ENCODE measurements around the gene TPPP3. TPM values are rescaled to one million over a fixed set of nuclear protein-coding genes. Genes with fewer than 3 reads are reported as not detected.
A peak's percentile ranks its signal among the peaks of the same experiment; 100 is the strongest.

Gene TPPP3
- total RNA-seq, 8 experiments from 2014 or later, result 0.85 to 247 (median 33.2) TPM

DNA sequence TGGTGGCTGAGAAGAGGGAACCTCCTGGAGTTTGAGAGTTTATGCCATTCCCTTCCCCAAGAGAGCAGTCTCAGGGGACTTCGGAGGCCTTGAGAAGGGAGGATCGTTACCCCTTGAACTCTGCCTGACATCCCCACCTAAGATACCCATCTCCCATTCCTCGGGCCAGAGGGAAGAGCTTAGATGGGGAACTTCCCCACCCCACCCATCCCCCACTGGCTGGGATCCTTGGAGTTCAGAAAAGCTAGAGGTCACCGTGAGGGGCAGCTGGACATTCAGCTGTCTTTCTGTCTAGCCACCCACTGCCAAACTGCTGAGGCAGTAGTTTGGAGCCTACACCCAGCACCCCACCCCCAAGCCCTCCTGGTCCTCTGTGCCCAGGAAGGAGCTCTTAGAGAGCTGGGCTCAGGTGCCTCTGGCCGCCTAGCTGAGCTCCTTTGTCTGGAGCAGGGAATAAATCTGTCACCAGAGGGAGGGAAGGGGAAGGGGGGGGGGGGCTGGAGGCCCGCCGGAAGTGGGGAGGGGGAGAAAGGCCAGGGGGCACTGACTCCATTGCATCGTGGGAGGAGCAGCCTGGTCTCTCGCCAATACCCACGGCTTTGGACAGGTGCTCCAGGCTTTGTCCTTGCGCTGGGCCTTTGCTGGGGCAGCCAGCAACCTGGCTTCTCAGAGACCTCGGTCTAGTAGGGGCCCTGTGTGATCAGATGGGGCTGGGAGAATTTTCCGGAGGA is 38.6 kb upstream of the TPPP3 start:
- Histone ChIP-seq H3K4me1 (replicated peaks in 1 of 2) (peaks cover 23 to 38% of the 10 kb centered on the region in 2 donors), H3K4me3 (peak overlapping the region; percentile 27 to 44 (median 38)), H3K27ac (peak overlapping the region; percentile 89 to 92)
- 0 to 75% (median 0%) methylated on average over 1 to 3 of the region's 13 CpGs; no CpG with 5 or more reads in 7 of the 10 experiments for WGBS, 10 experiments
- ATAC-seq (replicated peaks in 6 of 8), result peak in 5 of 8 experiments; percentile 18 to 57 (median 29)
- in situ Hi-C loops (cut with MboI; ENCODE audit: low pct_unique_long_range_greater_than_20kb in 2 of 9, low sequenced_read_pairs in 9 of 9, unreplicated experiment in 9 of 9), result no loop called here

DNA sequence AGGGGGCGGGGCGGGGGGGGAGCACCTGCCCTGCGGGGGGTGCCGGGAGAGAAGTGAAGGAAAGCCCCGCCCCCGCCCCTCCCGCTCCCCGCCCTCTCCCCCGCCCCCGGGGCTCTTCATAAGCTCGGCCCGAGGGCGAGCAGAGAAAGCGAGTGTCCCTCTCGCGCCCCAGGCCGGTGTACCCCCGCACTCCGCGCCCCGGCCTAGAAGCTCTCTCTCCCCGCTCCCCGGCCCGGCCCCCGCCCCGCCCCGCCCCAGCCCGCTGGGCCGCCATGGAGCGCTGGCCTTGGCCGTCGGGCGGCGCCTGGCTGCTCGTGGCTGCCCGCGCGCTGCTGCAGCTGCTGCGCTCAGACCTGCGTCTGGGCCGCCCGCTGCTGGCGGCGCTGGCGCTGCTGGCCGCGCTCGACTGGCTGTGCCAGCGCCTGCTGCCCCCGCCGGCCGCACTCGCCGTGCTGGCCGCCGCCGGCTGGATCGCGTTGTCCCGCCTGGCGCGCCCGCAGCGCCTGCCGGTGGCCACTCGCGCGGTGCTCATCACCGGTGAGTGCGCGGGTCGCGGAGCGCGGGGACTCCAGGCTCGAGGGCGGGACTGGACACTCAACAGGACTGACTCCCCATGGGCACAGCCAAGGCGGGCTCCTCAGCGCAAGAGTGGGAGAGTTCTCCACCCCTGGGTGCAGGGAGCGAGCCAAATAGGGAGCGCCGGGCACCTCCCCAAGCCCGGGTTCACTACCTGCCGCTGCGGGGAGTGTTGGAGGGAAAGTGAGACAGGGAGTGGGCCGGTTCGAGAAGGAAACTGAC is 37.9 kb upstream of the TPPP3 start, which contains the start of gene HSD11B2:
Gene HSD11B2, plus strand, starts transcription at position 145 of the 798 bp plus-strand sequence. Its CDS starts 128 bp downstream, at position 273.
- Histone ChIP-seq H3K27ac (peak within 1 kb of the TSS; percentile 89 to 92), H3K4me1 (replicated peaks in 1 of 2) (peaks cover 23 to 38% of the 10 kb centered on the region in 2 donors), H3K4me3 (peak within 1 kb of the TSS; percentile 27 to 44 (median 38))
- WGBS, 10 experiments, result 0 to 13% (median 0%) methylated on average over 1 to 10 of the region's 87 CpGs; no CpG with 5 or more reads in 6 of the 10 experiments
- in situ Hi-C loops (cut with MboI; ENCODE audit: low pct_unique_long_range_greater_than_20kb in 2 of 9, low sequenced_read_pairs in 9 of 9, unreplicated experiment in 9 of 9), result no loop called here
- peak; percentile 71 to 86 (median 77) for ATAC-seq (replicated peaks in 6 of 8)

DNA sequence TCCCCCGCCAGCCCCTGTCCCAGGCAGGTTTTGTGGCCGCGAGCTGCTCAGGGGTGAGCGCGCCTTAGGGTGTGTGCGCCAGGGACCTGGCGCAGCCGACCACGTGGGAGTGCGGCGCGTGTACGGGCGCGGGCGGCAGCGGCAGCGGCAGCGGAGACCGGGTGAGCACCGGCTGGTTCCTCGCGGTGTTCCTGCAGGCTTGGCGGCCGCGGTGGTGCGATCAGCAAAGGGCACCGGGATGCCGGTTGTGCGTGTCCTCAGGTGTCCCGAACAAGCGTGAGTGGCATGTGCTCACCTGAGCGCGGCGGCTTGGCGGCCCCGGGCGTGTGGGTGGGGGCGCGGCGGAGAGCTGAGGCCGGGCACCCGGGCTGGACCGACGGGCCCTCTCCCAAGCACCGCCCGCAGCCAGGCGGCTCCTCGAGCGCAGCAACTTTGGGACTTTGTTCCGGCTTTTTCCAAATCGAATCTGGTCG is 37.2 kb upstream of the TPPP3 start:
- Histone ChIP-seq H3K27ac (peak overlapping the region in 1 of 2 donors; percentile 9), H3K4me1 (replicated peaks in 1 of 2) (peaks cover 23 to 38% of the 10 kb centered on the region in 2 donors), H3K4me3 (peak overlapping the region; percentile 27 to 44 (median 38))
- in situ Hi-C loops (cut with MboI; ENCODE audit: low pct_unique_long_range_greater_than_20kb in 2 of 9, low sequenced_read_pairs in 9 of 9, unreplicated experiment in 9 of 9), result no loop called here
- 1 to 19% (median 6%) methylated on average over 12 to 17 of the region's 53 CpGs; no CpG with 5 or more reads in 6 of the 10 experiments for WGBS, 10 experiments
- ATAC-seq (replicated peaks in 6 of 8), result peak; percentile 6 to 43 (median 18)

DNA sequence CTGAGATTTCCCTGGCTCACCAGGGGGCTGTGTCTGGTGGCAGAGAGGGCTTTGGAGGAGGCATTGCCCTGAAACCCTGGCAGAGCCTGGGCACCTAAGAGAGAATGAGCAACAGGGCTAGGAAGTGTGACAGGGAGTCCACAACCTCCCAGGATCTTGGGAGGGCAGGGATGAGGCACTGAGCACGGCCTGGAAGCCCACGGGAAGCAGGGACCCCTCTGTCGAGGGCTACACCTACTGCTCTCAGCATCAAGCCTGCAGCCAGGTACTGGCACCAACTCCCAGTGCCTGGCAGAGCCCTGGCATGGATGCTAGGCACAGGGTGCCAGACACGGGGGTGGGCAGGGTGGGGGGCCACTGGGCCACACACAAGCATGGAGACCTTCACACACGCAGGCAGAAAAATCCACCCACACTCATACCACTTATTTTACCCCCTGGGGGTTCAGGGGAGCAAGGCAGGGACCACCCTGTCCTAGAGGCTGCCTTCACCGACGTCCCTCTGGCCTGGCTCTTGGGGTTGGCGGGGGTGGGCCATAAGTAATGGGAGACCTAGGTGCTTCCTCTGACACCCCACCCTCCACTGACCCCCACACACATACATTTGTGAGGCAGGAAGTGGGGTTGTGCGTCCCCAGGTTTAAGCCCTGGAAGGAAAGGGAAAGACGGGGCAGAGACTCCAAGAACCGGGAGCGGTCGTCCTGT is 36.7 kb upstream of the TPPP3 start:
- 27 to 92% (median 57%) methylated on average over 2 to 6 of the region's 13 CpGs; no CpG with 5 or more reads in 6 of the 10 experiments for WGBS, 10 experiments
- Histone ChIP-seq H3K27ac (no peak overlapping the region), H3K4me1 (replicated peaks in 1 of 2) (peaks cover 24 to 40% of the 10 kb centered on the region in 2 donors), H3K4me3 (peak overlapping the region in 4 of 5 donors; percentile 27 to 44 (median 40))
- in situ Hi-C loops (cut with MboI; ENCODE audit: low pct_unique_long_range_greater_than_20kb in 2 of 9, low sequenced_read_pairs in 9 of 9, unreplicated experiment in 9 of 9), result no loop called here
- ATAC-seq (replicated peaks in 6 of 8), result no peak

DNA sequence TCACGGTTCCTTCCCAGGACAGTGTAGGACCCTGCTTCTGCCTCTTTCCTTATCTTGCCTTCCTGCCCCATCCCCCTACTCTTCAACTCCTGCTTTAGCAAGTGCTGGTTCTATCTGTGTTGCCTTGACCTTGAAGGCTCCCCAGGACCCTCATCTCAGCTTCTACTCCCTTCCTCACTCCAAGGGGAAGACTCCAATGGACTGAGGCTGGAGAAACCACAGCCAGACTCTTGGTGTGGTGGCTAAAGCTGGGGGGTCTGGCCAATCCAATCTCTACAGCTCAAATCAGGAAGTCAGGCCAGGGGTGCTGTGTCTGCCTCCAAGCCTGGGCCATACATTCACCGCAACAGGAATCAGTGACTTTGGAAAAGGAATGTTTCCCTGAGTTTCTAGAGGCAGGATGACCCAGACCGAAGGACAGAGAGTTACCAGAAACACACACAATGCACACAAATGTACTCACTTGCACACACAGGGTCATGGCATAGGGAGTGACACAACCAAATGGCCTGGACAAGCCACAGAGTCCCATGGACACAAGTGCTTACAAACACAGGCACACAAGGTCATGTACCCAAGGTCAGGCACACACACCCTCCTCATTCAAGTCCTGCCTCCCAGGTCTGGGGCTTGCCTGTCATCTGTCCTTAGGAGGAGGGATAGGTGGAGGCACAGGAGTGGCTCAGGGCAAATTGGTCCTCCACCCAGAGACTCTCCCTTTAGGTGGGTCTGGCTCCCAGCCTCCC is 35.9 kb upstream of the TPPP3 start:
- whole genome bisulfite sequencing, 10 experiments, result 43 to 100% (median 96%) methylated on average over 1 to 2 of the region's 3 CpGs; no CpG with 5 or more reads in 4 of the 10 experiments
- no peak overlapping the region for H3K4me3 ChIP-seq
- H3K27ac ChIP-seq, result no peak overlapping the region

DNA sequence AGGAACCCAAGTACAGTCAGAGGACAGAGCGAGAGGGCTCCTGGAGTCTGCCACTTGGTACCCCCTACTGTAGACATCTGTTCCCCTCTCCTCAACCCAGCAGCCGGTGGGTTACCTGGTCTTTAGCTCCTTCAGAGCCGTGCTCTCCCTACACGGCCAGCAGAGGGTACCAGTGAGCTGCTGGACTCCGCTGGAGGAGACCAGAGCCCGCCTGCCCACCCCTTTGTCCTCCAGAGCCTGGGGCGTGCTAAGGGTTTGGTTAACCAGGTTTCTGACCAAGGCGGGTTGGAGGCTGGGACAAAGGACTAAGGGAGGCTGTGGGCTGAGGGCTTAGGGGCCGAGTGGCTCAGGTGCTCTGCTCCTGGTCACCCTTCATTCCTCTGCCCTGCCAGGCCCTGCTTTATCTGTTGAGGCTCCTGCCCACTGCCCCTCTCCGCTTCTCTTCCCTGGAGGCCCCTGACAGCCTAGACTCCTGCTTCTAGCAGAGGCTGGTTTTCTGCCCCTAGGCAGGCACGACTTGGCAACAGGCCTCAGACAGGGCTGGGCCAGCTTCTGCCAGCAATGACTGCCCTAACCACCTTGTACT is 34.9 kb upstream of the TPPP3 start:
- Histone ChIP-seq H3K4me3 (no peak overlapping the region), H3K27ac (no peak overlapping the region), H3K4me1 (replicated peaks in 1 of 2) (peaks cover 34 to 49% of the 10 kb centered on the region in 2 donors)
- whole genome bisulfite sequencing, 10 experiments, result 0 to 80% (median 43%) methylated on average over 1 to 6 of the region's 11 CpGs; no CpG with 5 or more reads in 6 of the 10 experiments
- in situ Hi-C loops (cut with MboI; ENCODE audit: low pct_unique_long_range_greater_than_20kb in 2 of 9, low sequenced_read_pairs in 9 of 9, unreplicated experiment in 9 of 9), result no loop called here
- peak in 5 of 8 experiments; percentile 18 to 61 (median 33) for ATAC-seq (replicated peaks in 6 of 8)

More for the DNA sequence above, 35.9 kb upstream of the TPPP3 start:
- ATAC-seq (replicated peaks in 6 of 8), result no peak
- H3K4me1 ChIP-seq (replicated peaks in 1 of 2), result peaks cover 32 to 47% of the 10 kb centered on the region in 2 donors
- in situ Hi-C loops (cut with MboI; ENCODE audit: low pct_unique_long_range_greater_than_20kb in 2 of 9, low sequenced_read_pairs in 9 of 9, unreplicated experiment in 9 of 9), result no loop called here

DNA sequence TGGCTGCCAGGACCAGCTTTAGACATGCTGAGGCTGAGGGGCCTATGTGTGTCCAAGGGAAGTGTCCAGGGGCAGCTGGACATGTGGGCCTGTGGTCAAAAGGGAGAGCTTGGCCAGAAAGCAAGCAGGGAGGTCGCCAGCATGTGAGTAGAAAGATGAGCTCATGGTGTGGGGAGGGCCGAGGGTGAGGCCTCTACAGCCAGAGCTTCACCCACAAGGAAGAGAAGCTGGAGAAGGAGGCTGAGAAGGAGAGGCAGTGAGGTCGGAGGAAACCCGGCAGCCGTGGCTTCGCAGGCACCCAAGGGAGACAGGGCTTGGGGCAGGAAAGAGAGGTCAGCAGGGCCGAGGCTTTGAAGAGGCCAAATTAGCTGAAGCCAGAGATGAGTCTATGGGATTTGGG is 33.7 kb upstream of the TPPP3 start:
- in situ Hi-C loops (cut with MboI; ENCODE audit: low pct_unique_long_range_greater_than_20kb in 2 of 9, low sequenced_read_pairs in 9 of 9, unreplicated experiment in 9 of 9), result no loop called here
- Histone ChIP-seq H3K4me3 (no peak overlapping the region), H3K4me1 (replicated peaks in 1 of 2) (peaks cover 22 to 37% of the 10 kb centered on the region in 2 donors), H3K27ac (no peak overlapping the region)
- ATAC-seq (replicated peaks in 6 of 8), result peak in 1 of 8 experiments; percentile 3
- WGBS, 10 experiments, result 30 to 94% (median 88%) methylated on average over 1 to 6 of the region's 7 CpGs; no CpG with 5 or more reads in 3 of the 10 experiments

DNA sequence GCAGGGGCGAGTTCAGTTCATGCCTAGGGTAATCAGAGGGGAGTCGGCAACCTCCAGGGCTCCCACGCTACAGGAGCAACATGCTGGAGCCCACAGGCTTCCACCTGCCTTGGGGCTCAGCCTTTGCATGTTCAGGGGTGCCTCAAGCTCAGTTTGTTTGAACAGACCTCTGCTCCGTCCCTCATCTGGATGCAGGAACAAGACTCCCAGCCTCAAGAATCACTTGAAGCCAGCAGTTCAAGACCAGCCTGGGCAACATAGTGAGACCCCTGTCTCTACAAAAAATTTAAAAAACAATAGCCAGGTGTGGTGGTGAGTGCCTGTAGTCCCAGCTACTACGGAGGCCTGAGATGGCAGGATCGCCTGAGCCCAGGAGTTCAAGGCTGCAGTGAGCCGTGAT is 32.7 kb upstream of the TPPP3 start:
- H3K4me1 ChIP-seq (replicated peaks in 1 of 2), result peaks cover 20 to 27% of the 10 kb centered on the region in 2 donors
- no peak for ATAC-seq (replicated peaks in 6 of 8)
- no peak overlapping the region for H3K27ac ChIP-seq
- 66 to 100% (median 85%) methylated on average over 1 to 6 of the region's 7 CpGs; no CpG with 5 or more reads in 3 of the 10 experiments for WGBS, 10 experiments
- H3K4me3 ChIP-seq, result no peak overlapping the region
- in situ Hi-C loops (cut with MboI; ENCODE audit: low pct_unique_long_range_greater_than_20kb in 2 of 9, low sequenced_read_pairs in 9 of 9, unreplicated experiment in 9 of 9), result no loop called here

DNA sequence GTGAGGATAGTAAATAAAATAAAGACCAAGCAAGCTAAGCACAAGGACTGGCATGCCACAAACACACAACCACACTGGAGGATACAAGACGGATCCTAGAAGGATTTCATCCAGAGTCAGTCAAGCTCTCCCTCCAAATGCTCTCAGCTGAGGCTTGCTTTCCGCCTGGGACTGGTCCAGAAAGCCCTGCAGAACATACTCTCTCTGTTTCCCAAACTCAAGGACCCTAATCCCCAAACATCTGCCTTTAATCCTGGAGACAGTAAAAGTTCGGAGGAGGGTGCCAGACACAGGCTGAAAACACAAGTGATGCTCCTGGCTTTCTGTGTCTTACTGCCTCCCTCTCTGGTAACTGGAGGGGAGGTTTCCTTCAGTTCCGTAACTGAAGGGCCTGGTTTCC is 32.3 kb upstream of the TPPP3 start:
- Histone ChIP-seq H3K4me3 (no peak overlapping the region), H3K27ac (no peak overlapping the region), H3K4me1 (replicated peaks in 1 of 2) (peaks cover 20 to 27% of the 10 kb centered on the region in 2 donors)
- in situ Hi-C loops (cut with MboI; ENCODE audit: low pct_unique_long_range_greater_than_20kb in 2 of 9, low sequenced_read_pairs in 9 of 9, unreplicated experiment in 9 of 9), result no loop called here
- ATAC-seq (replicated peaks in 6 of 8), result peak in 1 of 8 experiments; percentile 2
- 0 to 100% (median 87%) methylated on average over 1 to 2 of the region's 4 CpGs; no CpG with 5 or more reads in 4 of the 10 experiments for WGBS, 10 experiments

DNA sequence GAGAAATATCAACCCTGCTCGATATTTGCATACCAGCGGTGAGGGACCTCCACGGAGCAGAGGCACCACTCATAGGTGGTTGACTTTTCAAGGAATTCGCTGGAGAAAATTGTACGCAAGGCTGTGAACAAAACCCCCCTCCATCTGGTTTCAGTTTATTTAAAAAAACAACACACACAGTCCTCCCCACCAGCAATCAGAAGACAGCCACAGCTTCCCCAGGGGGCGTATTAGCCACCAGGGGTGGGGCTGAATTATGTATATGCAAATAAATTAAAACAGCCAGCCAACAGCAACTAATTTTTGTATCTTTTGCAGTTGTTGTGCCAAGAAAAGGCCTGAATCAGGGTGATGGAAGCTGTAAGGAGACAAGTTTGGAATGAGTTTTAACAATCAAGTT is 31.8 kb upstream of the TPPP3 start:
- Histone ChIP-seq H3K4me3 (no peak overlapping the region), H3K4me1 (replicated peaks in 1 of 2) (peaks cover 18 to 23% of the 10 kb centered on the region in 2 donors), H3K27ac (no peak overlapping the region)
- in situ Hi-C loops (cut with MboI; ENCODE audit: low pct_unique_long_range_greater_than_20kb in 2 of 9, low sequenced_read_pairs in 9 of 9, unreplicated experiment in 9 of 9), result no loop called here
- peak in 3 of 8 experiments; percentile 53 to 71 (median 68) for ATAC-seq (replicated peaks in 6 of 8)
- WGBS, 10 experiments, result 0 to 100% (median 50%) methylated on average over 1 to 6 of the region's 6 CpGs; no CpG with 5 or more reads in 2 of the 10 experiments

DNA sequence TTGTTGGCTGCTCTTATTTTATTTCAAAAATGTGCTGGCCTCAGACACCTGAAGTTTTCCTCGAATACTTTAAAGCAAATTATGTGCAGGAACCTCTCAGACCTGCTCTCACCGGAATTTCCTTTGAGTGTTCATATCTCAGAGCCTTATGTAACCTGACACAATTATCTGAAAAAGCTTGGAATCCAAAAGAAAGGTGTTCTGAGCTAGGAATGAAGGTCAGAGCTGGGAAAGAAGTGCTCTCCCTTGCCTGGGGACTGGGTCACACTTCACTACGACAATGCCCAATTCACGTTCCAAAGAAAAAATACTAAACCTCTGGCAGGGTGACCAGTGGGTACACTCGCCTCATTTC is 30.9 kb upstream of the TPPP3 start:
- H3K4me1 ChIP-seq (replicated peaks in 1 of 2), result peaks cover 16 to 23% of the 10 kb centered on the region in 2 donors
- H3K4me3 ChIP-seq, result no peak overlapping the region
- in situ Hi-C loops (cut with MboI; ENCODE audit: low pct_unique_long_range_greater_than_20kb in 2 of 9, low sequenced_read_pairs in 9 of 9, unreplicated experiment in 9 of 9), result loop anchor here in 4 of 9 experiments (25.0 kb wide), 3 partner anchors 162 to 487 kb away; partner anchors contain the start of genes CES2 (in 1 of the 4), CIAO2B (in 1 of the 4), FHOD1 (in 1 of the 4) and RRAD (in 1 of the 4)
- peak in 1 of 8 experiments; percentile 8 for ATAC-seq (replicated peaks in 6 of 8)
- no peak overlapping the region for H3K27ac ChIP-seq
- 31 to 100% (median 65%) methylated on average over 3 to 5 of the region's 5 CpGs; no CpG with 5 or more reads in 2 of the 10 experiments for WGBS, 10 experiments
